Thoracic aorta (tissue), 2 donors: ENCODE measurements around the gene STIM1. TPM values are rescaled to one million over a fixed set of nuclear protein-coding genes. Genes with fewer than 3 reads are reported as not detected.

Source experiments
- ATAC-seq: fragments of 150-250 bp; one replicate; pipeline ENCODE4 v1.8.0; 2017; ENCODE audit warnings: low read depth; ENCODE audit not compliant: insufficient number of reproducible peaks, low FRiP score
- DNase-seq: peaks from one replicate; pipeline ENCODE4 v3.0.0-alpha.2; 2020; ENCODE audit warnings: low spot score
- H3K27ac ChIP-seq, 2 donors: fragments of 200-600 bp; sonication (generic); 1 replicate in 1 of 2; 2 replicates in 1 of 2; pipeline ENCODE4 v1.5.1; 2016; ENCODE audit warnings: mild to moderate bottlenecking in 2 of 2, moderate library complexity in 2 of 2
- H3K27me3 ChIP-seq: fragments of 200-600 bp; sonication (generic); replicated peaks from 2 replicates; pipeline ENCODE4 v1.6.0; 2016; ENCODE audit warnings: mild to moderate bottlenecking; ENCODE audit not compliant: insufficient read depth
- H3K36me3 ChIP-seq: fragments of 200-600 bp; sonication (generic); one replicate; pipeline ENCODE4 v1.5.1; 2016
- H3K4me1 ChIP-seq, 2 donors: fragments of 200-600 bp; sonication (generic); 1 replicate in 1 of 2; 2 replicates in 1 of 2; pipeline versions ENCODE4 v1.5.1 to v1.6.0; 2016; ENCODE audit warnings: low read depth in 2 of 2, mild to moderate bottlenecking in 1 of 2; ENCODE audit not compliant: control insufficient read depth in 1 of 2
- H3K4me3 ChIP-seq: fragments of 200-600 bp; sonication (generic); 2 replicates; pipeline ENCODE4 v1.5.1; 2016; ENCODE audit warnings: mild to moderate bottlenecking
- H3K9me3 ChIP-seq: fragments of 200-600 bp; sonication (generic); 2 replicates; pipeline ENCODE4 v1.5.1; 2016
- CTCF ChIP-seq: fragments of 200-600 bp; sonication (generic); IDR thresholded peaks from one replicate; pipeline ENCODE4 v1.5.1; 2019; ENCODE audit warnings: antibody characterized with exemption
- total RNA-seq, 2 donors: library from RNA; depleted of rRNA; stranded (reverse); fragments of >200 nt; gene quantifications; one replicate each; pipeline versions ENCODE4 v1.1.0 to v1.2.3, GENCODE V29; 2016

The STIM1 gene
- total RNA-seq, 2 donors from 2014 or later: 53.8 to 63.0 TPM

DNA sequence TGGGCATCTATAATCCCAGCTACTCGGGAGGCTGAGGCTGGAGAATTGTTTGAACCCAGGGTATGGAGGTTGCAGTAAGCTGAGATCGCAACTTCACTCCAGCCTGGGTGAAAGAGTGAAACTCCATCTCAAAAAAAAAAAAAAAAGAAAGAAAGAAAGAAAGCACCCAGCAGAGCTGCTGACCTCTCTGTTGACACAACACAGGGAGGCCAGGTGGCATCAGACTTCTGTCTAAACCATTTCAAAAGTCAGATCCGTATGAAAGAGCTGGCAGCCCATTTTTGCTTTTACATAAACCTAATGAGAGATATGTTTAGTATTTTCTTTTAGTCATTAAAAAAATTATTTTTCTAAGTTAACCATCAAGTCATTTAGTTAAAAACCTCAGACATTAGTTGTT is 174.7 kb downstream of the STIM1 start:
- no peak for TF ChIP-seq CTCF
- Histone ChIP-seq H3K36me3 (no peaks in the 10 kb centered on the region), H3K9me3 (peaks cover 4% of the 10 kb centered on the region), H3K4me1 (peaks cover 11 to 21% of the 10 kb centered on the region in 2 donors), H3K4me3 (no peak overlapping the region), H3K27ac (no peak overlapping the region), H3K27me3 (no peaks in the 10 kb centered on the region)
- ATAC-seq (no peak), DNase-seq (no peak)

DNA sequence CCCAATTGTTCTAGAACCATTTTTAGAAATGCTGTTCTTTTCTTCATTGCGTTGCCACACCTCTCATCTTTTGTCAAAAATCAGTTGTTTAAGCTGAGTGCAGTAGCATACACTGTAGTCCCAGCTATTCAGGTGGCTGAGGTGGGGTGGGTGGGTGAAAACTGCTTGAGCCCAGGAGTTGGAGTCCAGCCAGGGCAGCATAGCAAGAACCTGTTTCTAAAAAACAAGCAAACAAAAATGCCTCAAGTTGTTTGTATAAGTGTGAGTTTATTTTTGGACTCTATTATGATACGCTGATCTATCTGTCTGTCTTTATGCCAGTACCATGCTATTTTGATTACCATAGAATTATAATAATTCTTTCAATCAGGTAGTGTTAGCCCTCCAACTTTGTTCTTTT is 176.6 kb downstream of the STIM1 start:
- Histone ChIP-seq H3K4me1 (peaks cover 0 to 6% of the 10 kb centered on the region in 2 donors), H3K9me3 (peaks cover 4% of the 10 kb centered on the region), H3K4me3 (no peak overlapping the region), H3K36me3 (no peaks in the 10 kb centered on the region), H3K27ac (no peak overlapping the region), H3K27me3 (no peaks in the 10 kb centered on the region)
- DNase-seq (no peak), ATAC-seq (no peak)
- no peak for TF ChIP-seq CTCF

DNA sequence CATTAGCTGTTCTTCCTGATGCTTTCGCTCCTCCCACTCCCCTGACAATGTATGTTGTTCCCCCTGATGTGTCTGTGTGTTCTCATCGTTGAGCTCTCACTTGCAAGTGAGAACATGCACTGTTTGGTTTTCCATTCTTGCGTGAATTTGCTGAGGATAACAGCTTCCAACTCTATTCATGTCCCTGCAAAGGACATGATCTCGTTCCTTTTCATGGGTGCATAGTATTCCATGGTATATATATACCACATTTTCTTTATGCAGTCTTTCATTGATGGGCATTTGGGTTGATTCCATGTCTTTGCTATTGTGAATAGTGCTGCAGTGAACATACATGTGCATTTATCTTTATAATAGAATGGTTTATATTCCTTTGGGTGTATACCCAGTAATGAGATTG is 180.5 kb downstream of the STIM1 start:
- TF ChIP-seq CTCF: no peak
- H3K4me3 ChIP-seq: no peak overlapping the region
- ATAC-seq (no peak), DNase-seq (no peak)
- no peaks in the 10 kb centered on the region for H3K4me1 ChIP-seq
- H3K27ac ChIP-seq: no peak overlapping the region
- H3K36me3 ChIP-seq: no peaks in the 10 kb centered on the region
- peaks cover 4% of the 10 kb centered on the region for H3K9me3 ChIP-seq
- no peaks in the 10 kb centered on the region for H3K27me3 ChIP-seq

DNA sequence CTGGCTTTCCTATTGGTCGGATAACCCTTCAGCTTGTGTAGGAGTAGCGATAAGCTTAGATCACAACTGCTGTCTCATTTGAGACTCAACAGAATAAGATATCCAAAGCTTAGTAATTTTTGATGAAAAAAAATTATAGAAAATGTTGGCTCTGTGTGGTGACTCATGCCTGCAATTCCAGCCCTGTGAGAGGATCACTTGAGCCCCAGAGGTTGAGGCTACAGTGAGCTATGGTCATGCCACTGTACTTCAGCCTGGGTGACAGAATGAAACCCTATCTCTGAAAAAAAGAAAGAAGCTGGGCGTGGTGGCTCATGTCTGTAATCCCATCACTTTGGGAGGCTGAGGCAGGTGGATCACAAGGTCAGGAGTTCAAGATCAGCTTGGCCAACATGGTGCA is 183.5 kb downstream of the STIM1 start:
- Histone ChIP-seq H3K36me3 (no peaks in the 10 kb centered on the region), H3K4me3 (no peak overlapping the region), H3K27me3 (no peaks in the 10 kb centered on the region), H3K9me3 (no peaks in the 10 kb centered on the region), H3K4me1 (peaks cover under 1 to 13% of the 10 kb centered on the region in 2 donors), H3K27ac (no peak overlapping the region)
- DNase-seq (no peak), ATAC-seq (no peak)
- no peak for TF ChIP-seq CTCF

DNA sequence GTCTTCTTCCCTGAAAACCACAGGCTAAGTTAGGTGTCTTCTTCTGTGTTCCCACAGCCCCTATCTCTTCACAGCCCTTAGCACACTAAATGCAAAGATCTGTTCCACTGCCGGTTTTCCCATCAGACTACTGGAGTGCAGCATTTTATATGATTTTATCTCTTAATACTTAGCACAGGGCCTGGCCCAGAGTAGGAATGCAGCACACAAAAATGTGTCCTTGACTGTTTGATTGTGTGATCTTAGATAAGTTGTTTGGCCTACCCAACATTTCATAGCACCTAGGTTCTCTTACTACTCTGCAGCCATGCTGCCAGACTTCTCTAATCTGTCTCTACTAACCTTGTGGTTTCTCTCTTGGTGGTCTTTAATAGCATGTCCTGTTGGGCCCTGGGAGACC is 185.0 kb downstream of the STIM1 start:
- TF ChIP-seq CTCF: no peak

More for the DNA sequence above, 185.0 kb downstream of the STIM1 start:
- Histone ChIP-seq H3K9me3 (no peaks in the 10 kb centered on the region), H3K36me3 (no peaks in the 10 kb centered on the region), H3K27me3 (no peaks in the 10 kb centered on the region), H3K4me1 (peaks cover 8 to 22% of the 10 kb centered on the region in 2 donors), H3K27ac (no peak overlapping the region), H3K4me3 (no peak overlapping the region)
- DNase-seq (no peak), ATAC-seq (no peak)
